ENCODE results near the gene TNIK. TPM values are rescaled to one million over a fixed set of nuclear protein-coding genes. Genes with fewer than 3 reads are reported as not detected.

TNIK gene
- total and polyA plus RNA-seq, 2 of the 13 experiments (the other 11 are each of a cell fraction or from before 2014, with no cell fraction given) = 0.15 to 0.22 TPM

GRCh38 chr3:171398343-171398742 lies 61.9 kb downstream of the TNIK start (continued):
- no peak for TF ChIP-seq ZBTB40 (IDR thresholded peaks at IDR 0.05)
- no peak for TF ChIP-seq ZBTB40 (CRISPR knock-in tag; IDR thresholded peaks at IDR 0.05)
- TF ChIP-seq KDM4B (CRISPR knock-in tag; IDR thresholded peaks at IDR 0.05) = no peak
- no peak for TF ChIP-seq SMAD3 (CRISPR knock-in tag; IDR thresholded peaks at IDR 0.05)
- TF ChIP-seq ZNF543 (CRISPR knock-in tag; IDR thresholded peaks at IDR 0.05) = no peak
- no peak for TF ChIP-seq CC2D1A (CRISPR knock-in tag; IDR thresholded peaks at IDR 0.05)
- no peak for TF ChIP-seq SRSF4 (IDR thresholded peaks at IDR 0.05; ENCODE audit: low read depth, low read length, poor library complexity, severe bottlenecking)
- TF ChIP-seq ZNF816 (CRISPR knock-in tag; IDR thresholded peaks at IDR 0.05; ENCODE audit: borderline replicate concordance) = no peak
- TF ChIP-seq TAF1 (CRISPR knock-in tag; IDR thresholded peaks at IDR 0.05) = no peak
- no peak for TF ChIP-seq RERE (CRISPR knock-in tag; IDR thresholded peaks at IDR 0.05; ENCODE audit: low read depth)
- no peak for TF ChIP-seq ATF7-NPFF (CRISPR knock-in tag; IDR thresholded peaks at IDR 0.05; ENCODE audit: low read depth)
- no peak for TF ChIP-seq SMYD3 (CRISPR knock-in tag; IDR thresholded peaks at IDR 0.05)
- no peak for TF ChIP-seq THAP9 (CRISPR knock-in tag; IDR thresholded peaks at IDR 0.05; ENCODE audit: borderline replicate concordance)
- TF ChIP-seq SATB2 (CRISPR knock-in tag; IDR thresholded peaks at IDR 0.05) = no peak

Measured in HepG2 (cell line).